Activated T-cell treated with anti-CD3 and anti-CD28 coated beads, Interleukin-2, amount 50 U/mL, for 72 hours (primary cell): ENCODE measurements around the gene EXD2. TPM values are rescaled to one million over a fixed set of nuclear protein-coding genes. Genes with fewer than 3 reads are reported as not detected.
"Not testable (repeated sequence)": the region's sequence is repeated elsewhere in the genome, so short reads cannot be mapped to it uniquely, and the experiment has no call there.

Source experiments
- ATAC-seq, 2 donors: fragments of 150-1000 bp; cut with Tn5 transposase; replicated peaks in 1 of 2; 2 replicates each; pipeline ENCODE4 v1.10.0; 2021; ENCODE audit warnings: moderate library complexity in 2 of 2, mild to moderate bottlenecking in 1 of 2
- DNase-seq, 2 donors: peaks; one replicate each; pipeline ENCODE4 v3.0.0; 2021 to 2022; ENCODE audit warnings: mixed read lengths in 1 of 2
- H3K27ac Mint-ChIP-seq: one replicate; pipeline ENCODE4 v1.8.0; 2022; ENCODE audit warnings: mild to moderate bottlenecking, moderate library complexity, mixed read lengths
- H3K27me3 Mint-ChIP-seq: one replicate; pipeline ENCODE4 v1.8.0; 2022; ENCODE audit warnings: low read depth, mixed read lengths
- H3K36me3 Mint-ChIP-seq, 2 donors: one replicate each; pipeline ENCODE4 v1.8.0; 2022; ENCODE audit warnings: mixed read lengths in 2 of 2, mild to moderate bottlenecking in 1 of 2; ENCODE audit not compliant: insufficient read depth in 2 of 2
- H3K4me1 Mint-ChIP-seq: one replicate; pipeline ENCODE4 v1.8.0; 2022; ENCODE audit warnings: low read depth, mixed read lengths
- H3K4me3 Mint-ChIP-seq, 2 donors: one replicate each; pipeline ENCODE4 v1.8.0; 2022; ENCODE audit warnings: mild to moderate bottlenecking in 2 of 2, mixed read lengths in 2 of 2, moderate library complexity in 2 of 2
- H3K9me3 Mint-ChIP-seq, 2 donors: one replicate each; pipeline ENCODE4 v1.8.0; 2022; ENCODE audit warnings: mixed read lengths in 2 of 2
- total RNA-seq, 2 donors: library from RNA; stranded (reverse); gene quantifications; one replicate each; pipeline ENCODE4 v1.2.3, GENCODE V29; 2022

Gene EXD2
- total RNA-seq, 2 donors from 2014 or later, result 11.3 to 16.3 TPM

GRCh38 chr14:69281450-69282169 lies 90.3 kb downstream of the EXD2 start:
- Mint-ChIP-seq H3K36me3 (no peaks in the 10 kb centered on the region), H3K27me3 (peaks cover 5% of the 10 kb centered on the region), H3K9me3 (no peaks in the 10 kb centered on the region), H3K4me1 (no peaks in the 10 kb centered on the region), H3K4me3 (no peak overlapping the region), H3K27ac (no peak overlapping the region)
- ATAC-seq (peak in 1 of 2 donors; percentile 39), DNase-seq (no peak)

GRCh38 chr14:69282448-69282847 lies 91.2 kb downstream of the EXD2 start:
- Mint-ChIP-seq H3K27me3 (peaks cover 5% of the 10 kb centered on the region), H3K4me1 (no peaks in the 10 kb centered on the region), H3K9me3 (no peaks in the 10 kb centered on the region), H3K27ac (no peak overlapping the region), H3K4me3 (no peak overlapping the region), H3K36me3 (no peaks in the 10 kb centered on the region)
- no peak for DNase-seq
- no peak for ATAC-seq

GRCh38 chr14:69284170-69284569 lies 92.9 kb downstream of the EXD2 start:
- Mint-ChIP-seq H3K4me3 (no peak overlapping the region), H3K27me3 (peaks cover 5% of the 10 kb centered on the region), H3K36me3 (no peaks in the 10 kb centered on the region), H3K27ac (no peak overlapping the region), H3K9me3 (no peaks in the 10 kb centered on the region), H3K4me1 (no peaks in the 10 kb centered on the region)
- no peak for DNase-seq
- ATAC-seq, result no peak

- no peaks in the 10 kb centered on the region for H3K4me1 Mint-ChIP-seq
- no peak overlapping the region for H3K27ac Mint-ChIP-seq
- no peak overlapping the region for H3K4me3 Mint-ChIP-seq
- no peaks in the 10 kb centered on the region for H3K9me3 Mint-ChIP-seq
- H3K27me3 Mint-ChIP-seq, result no peaks in the 10 kb centered on the region
- ATAC-seq, result no peak
- no peaks in the 10 kb centered on the region for H3K36me3 Mint-ChIP-seq
- DNase-seq, result no peak
Observed at GRCh38 chr14:69285661-69286255, 94.5 kb downstream of the EXD2 start.

- no peaks in the 10 kb centered on the region for H3K4me1 Mint-ChIP-seq
- no peak overlapping the region for H3K4me3 Mint-ChIP-seq
- H3K27me3 Mint-ChIP-seq, result no peaks in the 10 kb centered on the region
- no peak for ATAC-seq
- no peak for DNase-seq
- no peaks in the 10 kb centered on the region for H3K36me3 Mint-ChIP-seq
- H3K27ac Mint-ChIP-seq, result no peak overlapping the region
- H3K9me3 Mint-ChIP-seq, result no peaks in the 10 kb centered on the region
Observed at GRCh38 chr14:69287098-69288010, 96.1 kb downstream of the EXD2 start.

- DNase-seq, result no peak
- H3K36me3 Mint-ChIP-seq, result no peaks in the 10 kb centered on the region
- H3K9me3 Mint-ChIP-seq, result no peaks in the 10 kb centered on the region
- no peak for ATAC-seq
- no peak overlapping the region for H3K4me3 Mint-ChIP-seq
- no peaks in the 10 kb centered on the region for H3K27me3 Mint-ChIP-seq
- no peak overlapping the region for H3K27ac Mint-ChIP-seq
- H3K4me1 Mint-ChIP-seq, result no peaks in the 10 kb centered on the region
Observed at GRCh38 chr14:69288011-69288771, 96.9 kb downstream of the EXD2 start.

- no peaks in the 10 kb centered on the region for H3K4me1 Mint-ChIP-seq
- DNase-seq, result no peak
Observed at GRCh38 chr14:69288956-69289705, 97.8 kb downstream of the EXD2 start.

GRCh38 chr14:69289811-69290520 lies 98.7 kb downstream of the EXD2 start:
- no peaks in the 10 kb centered on the region for H3K4me1 Mint-ChIP-seq
- no peaks in the 10 kb centered on the region for H3K9me3 Mint-ChIP-seq
- no peaks in the 10 kb centered on the region for H3K27me3 Mint-ChIP-seq
- no peak for DNase-seq
- no peak for ATAC-seq
- H3K4me3 Mint-ChIP-seq, result no peak overlapping the region
- no peak overlapping the region for H3K27ac Mint-ChIP-seq
- no peaks in the 10 kb centered on the region for H3K36me3 Mint-ChIP-seq

More at GRCh38 chr14:69288956-69289705, 97.8 kb downstream of the EXD2 start:
- H3K4me3 Mint-ChIP-seq, result no peak overlapping the region
- no peaks in the 10 kb centered on the region for H3K9me3 Mint-ChIP-seq
- no peak for ATAC-seq
- no peak overlapping the region for H3K27ac Mint-ChIP-seq
- no peaks in the 10 kb centered on the region for H3K27me3 Mint-ChIP-seq
- no peaks in the 10 kb centered on the region for H3K36me3 Mint-ChIP-seq

- not testable (repeated sequence) for H3K27me3 Mint-ChIP-seq, ATAC-seq, H3K27ac Mint-ChIP-seq, H3K4me1 Mint-ChIP-seq, DNase-seq, H3K9me3 Mint-ChIP-seq, H3K36me3 Mint-ChIP-seq, H3K4me3 Mint-ChIP-seq
Observed at GRCh38 chr14:69290881-69291280, 99.6 kb downstream of the EXD2 start.

- Mint-ChIP-seq H3K36me3 (no peaks in the 10 kb centered on the region), H3K4me1 (no peaks in the 10 kb centered on the region), H3K27ac (no peak overlapping the region), H3K27me3 (no peaks in the 10 kb centered on the region), H3K9me3 (no peaks in the 10 kb centered on the region), H3K4me3 (no peak overlapping the region)
- ATAC-seq (no peak), DNase-seq (no peak)
Observed at GRCh38 chr14:69291396-69291795, 100.1 kb downstream of the EXD2 start.

GRCh38 chr14:69291891-69292561 lies 100.7 kb downstream of the EXD2 start:
- DNase-seq (no peak), ATAC-seq (no peak)
- H3K9me3 Mint-ChIP-seq, result no peaks in the 10 kb centered on the region
- no peaks in the 10 kb centered on the region for H3K4me1 Mint-ChIP-seq
- H3K4me3 Mint-ChIP-seq, result no peak overlapping the region
- H3K36me3 Mint-ChIP-seq, result no peaks in the 10 kb centered on the region
- no peak overlapping the region for H3K27ac Mint-ChIP-seq
- no peaks in the 10 kb centered on the region for H3K27me3 Mint-ChIP-seq
